ENCODE results near the gene GRIK5.

Gene GRIK5

DNA sequence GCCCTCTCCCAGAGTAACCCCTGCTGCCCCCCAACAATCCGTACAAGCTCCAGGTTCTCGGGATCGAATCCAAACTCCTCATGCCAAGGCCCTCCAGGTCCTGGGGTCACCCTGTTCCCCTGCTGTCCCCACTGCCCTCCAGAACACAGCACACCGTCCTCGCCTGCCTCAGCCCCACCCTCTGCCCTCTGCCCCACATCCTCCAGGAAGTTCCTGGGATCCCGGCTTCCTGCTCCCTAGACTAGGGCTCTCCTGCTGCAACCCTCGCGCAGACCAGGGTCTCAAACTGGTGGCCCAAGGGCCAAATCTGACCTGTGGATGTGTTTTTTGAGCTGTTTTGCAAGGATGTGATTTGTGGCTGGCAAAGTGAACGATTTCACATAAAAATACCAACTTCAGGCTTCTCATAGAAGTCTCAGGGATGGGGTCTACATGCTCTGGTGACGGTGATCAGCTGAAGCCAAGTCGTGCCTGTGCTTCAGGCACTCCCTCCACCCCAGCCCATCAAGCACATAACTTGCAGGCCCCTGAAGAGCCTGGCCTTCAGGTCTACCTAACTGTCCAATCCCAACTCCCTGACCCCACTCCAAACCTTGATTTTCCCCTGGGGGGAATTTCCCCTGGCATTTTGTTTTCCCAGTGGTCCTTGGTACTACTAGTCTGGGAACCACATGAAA is 112.7 kb downstream of the GRIK5 start:
- TF ChIP-seq, protein P1, sequence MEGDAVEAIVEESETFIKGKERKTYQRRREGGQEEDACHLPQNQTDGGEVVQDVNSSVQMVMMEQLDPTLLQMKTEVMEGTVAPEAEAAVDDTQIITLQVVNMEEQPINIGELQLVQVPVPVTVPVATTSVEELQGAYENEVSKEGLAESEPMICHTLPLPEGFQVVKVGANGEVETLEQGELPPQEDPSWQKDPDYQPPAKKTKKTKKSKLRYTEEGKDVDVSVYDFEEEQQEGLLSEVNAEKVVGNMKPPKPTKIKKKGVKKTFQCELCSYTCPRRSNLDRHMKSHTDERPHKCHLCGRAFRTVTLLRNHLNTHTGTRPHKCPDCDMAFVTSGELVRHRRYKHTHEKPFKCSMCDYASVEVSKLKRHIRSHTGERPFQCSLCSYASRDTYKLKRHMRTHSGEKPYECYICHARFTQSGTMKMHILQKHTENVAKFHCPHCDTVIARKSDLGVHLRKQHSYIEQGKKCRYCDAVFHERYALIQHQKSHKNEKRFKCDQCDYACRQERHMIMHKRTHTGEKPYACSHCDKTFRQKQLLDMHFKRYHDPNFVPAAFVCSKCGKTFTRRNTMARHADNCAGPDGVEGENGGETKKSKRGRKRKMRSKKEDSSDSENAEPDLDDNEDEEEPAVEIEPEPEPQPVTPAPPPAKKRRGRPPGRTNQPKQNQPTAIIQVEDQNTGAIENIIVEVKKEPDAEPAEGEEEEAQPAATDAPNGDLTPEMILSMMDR (IDR thresholded peaks at IDR 0.05) = no peak

DNA sequence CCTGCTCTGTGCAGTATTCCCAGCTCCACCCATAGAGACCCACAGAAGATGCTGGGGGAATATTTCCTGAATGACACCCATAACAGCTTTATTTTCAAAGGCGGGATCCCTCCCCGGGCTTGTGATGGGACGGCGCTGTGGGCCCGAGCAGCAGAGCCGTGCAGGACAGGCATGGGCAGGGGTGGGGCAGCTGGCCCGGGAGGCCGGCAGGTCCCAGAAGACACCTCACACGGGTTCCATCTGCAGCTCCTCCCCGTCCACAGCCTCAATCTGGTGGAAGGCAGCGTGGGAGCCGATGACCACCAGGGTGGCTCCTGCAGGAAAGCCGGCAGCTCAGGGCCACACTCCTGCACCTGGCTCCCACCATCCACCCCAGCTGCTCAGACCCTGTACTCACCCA is 113.4 kb downstream of the GRIK5 start:
- TF ChIP-seq, protein P1 (IDR thresholded peaks at IDR 0.05) = no peak

DNA sequence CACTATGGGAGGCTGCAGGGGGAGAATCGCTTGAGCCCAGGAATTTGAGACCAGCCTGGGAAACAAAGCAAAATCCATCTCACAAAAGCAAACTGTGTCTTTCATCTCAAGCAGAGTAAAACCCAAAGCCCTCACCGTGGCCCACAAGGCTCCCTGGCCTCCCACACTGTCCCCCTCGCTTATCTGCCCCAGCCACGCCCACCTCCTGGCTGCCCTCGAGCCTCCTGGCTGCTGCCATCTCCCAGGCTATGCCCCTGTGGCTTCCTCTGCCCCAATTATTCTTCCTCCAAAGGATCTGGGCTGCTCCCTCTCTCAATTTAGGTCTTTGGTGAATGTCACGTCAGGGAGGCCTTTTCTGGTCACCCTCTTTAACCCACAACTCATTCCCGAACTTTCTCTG is 114.5 kb downstream of the GRIK5 start:
- TF ChIP-seq, protein P1 (IDR thresholded peaks at IDR 0.05) = no peak

DNA sequence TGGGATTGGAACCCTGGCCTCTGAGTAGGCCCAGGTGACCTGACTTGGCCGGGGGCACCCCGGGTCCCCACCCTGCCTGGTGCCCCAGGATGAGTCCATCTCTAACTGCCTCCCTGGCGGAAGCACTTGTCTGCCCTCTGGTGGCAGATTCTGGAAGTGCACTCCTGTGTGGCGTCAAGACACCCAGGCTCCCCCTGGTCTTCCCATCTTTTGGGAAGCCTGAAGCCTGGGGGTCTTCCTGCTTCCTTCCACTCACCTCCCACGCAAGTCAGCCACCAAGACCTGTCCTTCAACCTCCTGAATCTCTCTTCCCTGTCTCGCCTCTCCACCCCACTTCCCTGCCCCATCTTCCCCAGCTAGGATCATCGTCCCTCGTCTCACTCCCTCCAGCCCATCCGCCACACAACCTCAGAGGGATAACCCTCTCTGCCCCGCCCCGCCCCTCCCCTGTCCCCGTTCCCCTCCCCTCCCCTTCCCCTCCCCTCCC is 118.3 kb downstream of the GRIK5 start:
- TF ChIP-seq, protein P1 (IDR thresholded peaks at IDR 0.05) = peak; percentile 76
